ENCODE measurements around the gene DSCAML1. TPM values are rescaled to one million over a fixed set of nuclear protein-coding genes. Genes with fewer than 3 reads are reported as not detected.

The DSCAML1 gene
- polyA plus RNA-seq, 1 donor = 2.8 TPM

- no peak for DNase-seq
These were observed 34.8 kb upstream of the DSCAML1 start for GRCh38 chr11:117831661-117832415.

GRCh38 chr11:117830674-117831351 is 33.8 kb upstream of the DSCAML1 start:
- no peak for DNase-seq

GRCh38 chr11:117830072-117830471 is 33.1 kb upstream of the DSCAML1 start:
- no peak for DNase-seq

GRCh38 chr11:117829369-117829725 is 32.3 kb upstream of the DSCAML1 start:
- no peak for DNase-seq

- DNase-seq = no peak
These were observed 31.8 kb upstream of the DSCAML1 start for GRCh38 chr11:117828611-117829368.

GRCh38 chr11:117827521-117828511 is 30.8 kb upstream of the DSCAML1 start:
- DNase-seq = no peak

- DNase-seq = no peak
These were observed 29.8 kb upstream of the DSCAML1 start for GRCh38 chr11:117826832-117827231.

GRCh38 chr11:117826190-117826570 is 29.2 kb upstream of the DSCAML1 start:
- no peak for DNase-seq

- no peak for DNase-seq
These were observed 28.6 kb upstream of the DSCAML1 start for GRCh38 chr11:117825538-117826189.

- DNase-seq = no peak
These were observed 27.8 kb upstream of the DSCAML1 start, which contains the start of gene FXYD2 for GRCh38 chr11:117824571-117825537. Gene FXYD2, minus strand, starts transcription at chr11:117824744. Its CDS starts 66 bp downstream, at chr11:117824678.

GRCh38 chr11:117823946-117824420 is 27.0 kb upstream of the DSCAML1 start:
- DNase-seq = no peak

GRCh38 chr11:117823294-117823945 is 26.4 kb upstream of the DSCAML1 start:
- DNase-seq = no peak

GRCh38 chr11:117822074-117823033 is 25.3 kb upstream of the DSCAML1 start:
- DNase-seq = no peak

GRCh38 chr11:117821431-117821830 is 24.4 kb upstream of the DSCAML1 start:
- no peak for DNase-seq

GRCh38 chr11:117820516-117820915 is 23.5 kb upstream of the DSCAML1 start:
- DNase-seq = no peak

- no peak for DNase-seq
These were observed 23.1 kb upstream of the DSCAML1 start for GRCh38 chr11:117820071-117820470.

- peak; percentile 87 for DNase-seq
These were observed 22.4 kb upstream of the DSCAML1 start for GRCh38 chr11:117819096-117820040.

Measured in left kidney (tissue), 2 donors.